H9 (cell line): ENCODE measurements around the gene FAM170A. TPM values are rescaled to one million over a fixed set of nuclear protein-coding genes. Genes with fewer than 3 reads are reported as not detected.

ENCODE experiments used
- DNase-seq: peaks from one replicate; pipeline ENCODE4 v3.0.0-alpha.2; 2017
- H2AFZ ChIP-seq: one replicate; pipeline ENCODE4 v1.6.1; 2013; ENCODE audit warnings: mild to moderate bottlenecking, low read length, control low read depth, moderate library complexity
- H2AK5ac ChIP-seq: 2 replicates; pipeline ENCODE4 v1.6.1; 2013; ENCODE audit warnings: low read length, control low read depth, mixed read lengths; ENCODE audit not compliant: insufficient read length
- H2BK120ac ChIP-seq: one replicate; pipeline ENCODE4 v1.6.1; 2013; ENCODE audit warnings: low read depth, mild to moderate bottlenecking, low read length, control low read depth, inconsistent platforms; ENCODE audit not compliant: poor library complexity, severe bottlenecking
- H2BK12ac ChIP-seq: 2 replicates; pipeline ENCODE4 v1.6.1; 2013; ENCODE audit warnings: low read length, control low read depth, mixed read lengths, low read depth; ENCODE audit not compliant: insufficient read length
- H2BK15ac ChIP-seq: 2 replicates; pipeline ENCODE4 v1.6.1; 2013; ENCODE audit warnings: low read depth, low read length, control low read depth
- H2BK20ac ChIP-seq: one replicate; pipeline ENCODE4 v1.6.1; 2013; ENCODE audit warnings: low read depth, mild to moderate bottlenecking, low read length, control low read depth, inconsistent platforms; ENCODE audit not compliant: poor library complexity, severe bottlenecking
- H2BK5ac ChIP-seq: 2 replicates; pipeline ENCODE4 v1.6.1; 2013; ENCODE audit warnings: low read length, control low read depth, mixed read lengths; ENCODE audit not compliant: insufficient read length
- H3K14ac ChIP-seq: 2 replicates; pipeline ENCODE4 v1.6.1; 2013; ENCODE audit warnings: low read length, control low read depth; ENCODE audit not compliant: insufficient read depth
- H3K18ac ChIP-seq: 2 replicates; pipeline ENCODE4 v1.6.1; 2013; ENCODE audit warnings: low read depth, mild to moderate bottlenecking, mixed read lengths, low read length, control low read depth; ENCODE audit not compliant: insufficient read length
- H3K23ac ChIP-seq: 2 replicates; pipeline ENCODE4 v1.6.1; 2013; ENCODE audit warnings: low read length, control low read depth, mixed read lengths, low read depth; ENCODE audit not compliant: insufficient read length
- H3K23me2 ChIP-seq: 2 replicates; pipeline ENCODE4 v1.6.1; 2013; ENCODE audit warnings: low read depth, mild to moderate bottlenecking, mixed read lengths, low read length, control low read depth; ENCODE audit not compliant: insufficient read length, poor library complexity, severe bottlenecking
- H3K27ac ChIP-seq: 2 replicates; pipeline ENCODE4 v1.5.1; 2013; ENCODE audit warnings: low read length, control low read depth, mixed read lengths, low read depth; ENCODE audit not compliant: insufficient read length
- H3K27me3 ChIP-seq: 2 replicates; pipeline ENCODE4 v1.6.1; 2013; ENCODE audit warnings: low read length, control low read depth, inconsistent platforms; ENCODE audit not compliant: insufficient read depth
- H3K4ac ChIP-seq: 2 replicates; pipeline ENCODE4 v1.6.1; 2013; ENCODE audit warnings: low read depth, mild to moderate bottlenecking, control low read depth, inconsistent platforms, low read length, moderate library complexity
- H3K4me1 ChIP-seq: 2 replicates; pipeline ENCODE4 v1.6.1; 2013; ENCODE audit warnings: low read length, control low read depth, inconsistent platforms; ENCODE audit not compliant: insufficient read depth
- H3K4me2 ChIP-seq: 2 replicates; pipeline ENCODE4 v1.6.1; 2013; ENCODE audit warnings: low read length, control low read depth, mixed read lengths; ENCODE audit not compliant: insufficient read length, insufficient read depth
- H3K56ac ChIP-seq: 2 replicates; pipeline ENCODE4 v1.6.1; 2013; ENCODE audit warnings: low read depth, mild to moderate bottlenecking, mixed read lengths, low read length, control low read depth; ENCODE audit not compliant: insufficient read length
- H3K79me1 ChIP-seq: 2 replicates; pipeline ENCODE4 v1.6.1; 2013; ENCODE audit warnings: low read depth, mild to moderate bottlenecking, moderate library complexity, low read length, control low read depth, inconsistent platforms; ENCODE audit not compliant: insufficient read depth, poor library complexity, severe bottlenecking
- H3K79me2 ChIP-seq: 2 replicates; pipeline ENCODE4 v1.6.1; 2013; ENCODE audit warnings: low read length, control low read depth, inconsistent platforms; ENCODE audit not compliant: insufficient read depth
- H3K9ac ChIP-seq: 2 replicates; pipeline ENCODE4 v1.6.1; 2013; ENCODE audit warnings: low read length, control low read depth, mixed read lengths; ENCODE audit not compliant: insufficient read length; ENCODE audit errors: extremely low read depth
- H3K9me3 ChIP-seq: one replicate; pipeline ENCODE4 v1.6.1; 2013; ENCODE audit warnings: low read depth, low read length, inconsistent platforms; ENCODE audit not compliant: control insufficient read depth
- H3T11ph ChIP-seq: one replicate; pipeline ENCODE4 v1.6.1; 2013; ENCODE audit warnings: mild to moderate bottlenecking, low read length, control low read depth, inconsistent platforms
- H4K20me1 ChIP-seq: one replicate; pipeline ENCODE4 v1.6.1; 2013; ENCODE audit not compliant: control insufficient read depth, insufficient read length, insufficient read depth
- H4K5ac ChIP-seq: 2 replicates; pipeline ENCODE4 v1.6.1; 2013; ENCODE audit warnings: low read depth, mild to moderate bottlenecking, mixed read lengths, low read length, control low read depth; ENCODE audit not compliant: insufficient read length
- H4K8ac ChIP-seq: replicated peaks from 2 replicates; pipeline ENCODE4 v1.6.1; 2013; ENCODE audit warnings: low read length, control low read depth, mixed read lengths, low read depth; ENCODE audit not compliant: insufficient read length
- H4K91ac ChIP-seq: 2 replicates; pipeline ENCODE4 v1.6.1; 2013; ENCODE audit warnings: low read depth, mild to moderate bottlenecking, moderate library complexity, mixed read lengths, low read length, control low read depth; ENCODE audit not compliant: insufficient read length
- H3K27ac Mint-ChIP-seq, 3 experiments: 2 replicates in 2 of 3; 3 replicates in 1 of 3; pipeline ENCODE4 v1.8.0; 2020 to 2021; ENCODE audit warnings: mixed read lengths in 3 of 3, mild to moderate bottlenecking in 1 of 3, moderate library complexity in 1 of 3
- H3K27me3 Mint-ChIP-seq: 2 replicates; pipeline ENCODE4 v1.8.0; 2021; ENCODE audit warnings: low read depth, mild to moderate bottlenecking, moderate library complexity, mixed read lengths
- H3K36me3 Mint-ChIP-seq, 3 experiments: 2 replicates in 2 of 3; 3 replicates in 1 of 3; pipeline ENCODE4 v1.8.0; 2020 to 2021; ENCODE audit warnings: low read depth in 3 of 3, mixed read lengths in 3 of 3; ENCODE audit not compliant: insufficient read depth in 1 of 3
- H3K4me1 Mint-ChIP-seq, 2 experiments: 2 replicates each; pipeline ENCODE4 v1.8.0; 2020; ENCODE audit warnings: mixed read lengths in 2 of 2
- H3K4me3 Mint-ChIP-seq, 2 experiments: 2 replicates in 1 of 2; 3 replicates in 1 of 2; pipeline ENCODE4 v1.8.0; 2020 to 2021; ENCODE audit warnings: mild to moderate bottlenecking in 2 of 2, mixed read lengths in 2 of 2, moderate library complexity in 1 of 2
- H3K9me3 Mint-ChIP-seq, 2 experiments: 2 replicates in 1 of 2; 3 replicates in 1 of 2; pipeline ENCODE4 v1.8.0; 2020; ENCODE audit warnings: mild to moderate bottlenecking in 2 of 2, mixed read lengths in 2 of 2, moderate library complexity in 1 of 2
- CTCF ChIP-seq: fragments of 200-600 bp; sonication (generic); conservative IDR thresholded peaks from 3 replicates; pipeline ENCODE4 v1.8.0; 2021; ENCODE audit warnings: antibody characterized with exemption, mild to moderate bottlenecking
- WGBS: extraction: QIAGEN DNeasy Blood & Tissue Kit; methylation state at CpG from one replicate; pipeline ENCODE4 v1.1.7; 2013; ENCODE audit warnings: missing lambda C conversion rate, low lambda C conversion rate, mixed read lengths; ENCODE audit not compliant: insufficient read length; ENCODE audit errors: extremely low coverage; 5-methylcytosine and 5-hydroxymethylcytosine counted together
- total RNA-seq: library from RNA; stranded (reverse); gene quantifications from 2 replicates; pipeline ENCODE4 v1.2.1, GENCODE V29; 2021

The FAM170A gene
- total RNA-seq, 1 experiment from 2014 or later = not detected

- peaks cover 3 to 4% of the 10 kb centered on the region in 2 experiments; a peak in 3 of 4 replicates for H3K4me1 Mint-ChIP-seq
- no peak overlapping the region for H3K56ac ChIP-seq
- no peak overlapping the region for H2AK5ac ChIP-seq
- no peak for DNase-seq
- no peak overlapping the region for H3K4ac ChIP-seq
- H2BK20ac ChIP-seq = no peak overlapping the region
- H2BK15ac ChIP-seq = no peak overlapping the region
- H3K36me3 Mint-ChIP-seq = no peaks in the 10 kb centered on the region; a peak in 1 of 7 replicates
- no peak overlapping the region for H2BK120ac ChIP-seq
- H2BK5ac ChIP-seq = no peak overlapping the region
- H4K91ac ChIP-seq = no peak overlapping the region
- no peak overlapping the region for H3K18ac ChIP-seq
- H3K27me3 Mint-ChIP-seq = no peaks in the 10 kb centered on the region
- H4K5ac ChIP-seq = no peak overlapping the region
- no peaks in the 10 kb centered on the region for H4K20me1 ChIP-seq
- H3K23me2 ChIP-seq = no peaks in the 10 kb centered on the region
- no peaks in the 10 kb centered on the region for H3K27me3 ChIP-seq
- H3K79me2 ChIP-seq = no peaks in the 10 kb centered on the region
- H3K9ac ChIP-seq = no peak overlapping the region
- H2AFZ ChIP-seq = no peak overlapping the region
- no peak overlapping the region for H3T11ph ChIP-seq
- H3K4me2 ChIP-seq = no peak overlapping the region
- no peaks in the 10 kb centered on the region for H3K9me3 Mint-ChIP-seq
- H4K8ac ChIP-seq = no peak overlapping the region
- WGBS = no CpG with 5 or more reads among the region's 9 CpGs
- H3K14ac ChIP-seq = no peak overlapping the region
- no peaks in the 10 kb centered on the region for H3K79me1 ChIP-seq
- peak overlapping the region in 2 of 3 experiments; percentile 46 to 74; a peak in 2 of 7 replicates for H3K27ac Mint-ChIP-seq
- H3K23ac ChIP-seq = no peak overlapping the region
- no peak overlapping the region for H3K4me3 Mint-ChIP-seq
- H3K27ac ChIP-seq = no peak overlapping the region
- no peaks in the 10 kb centered on the region for H3K9me3 ChIP-seq
- H2BK12ac ChIP-seq = no peak overlapping the region
- no peak for TF ChIP-seq CTCF
- no peaks in the 10 kb centered on the region for H3K4me1 ChIP-seq
Measured at GRCh38 chr5:119630752-119631440, 1.5 kb downstream of the FAM170A start.
